ENCODE measurements around the gene NRXN2.

- TF ChIP-seq POLR2AphosphoS5 (IDR thresholded peaks at IDR 0.05; ENCODE audit: borderline replicate concordance, low read depth, low read length) (0 out of 2 replicates have a peak, but pooled peaks have one; percentile 16), EZH2 (IDR thresholded peaks at IDR 0.05) (no peak), FOXP2 (optimal IDR thresholded peaks at IDR 0.05; ENCODE audit: control extremely low read depth, extremely low read length, insufficient read depth) (no peak)
Measured at GRCh38 chr11:64762674-64763525, 39.9 kb upstream of the NRXN2 start.
